Measurements from ENCODE around the gene SNRK.

SNRK gene

GRCh38 chr3:43286115-43286840 lies at the start of gene SNRK:
Gene SNRK (plus strand): TSS chr3:43286540. CDS start chr3:43303204, 16,664 bp downstream.
- peak; percentile 78 for DNase-seq

- no peak for DNase-seq
Measured at GRCh38 chr3:43238801-43239200, 47.5 kb upstream of the SNRK start.

GRCh38 chr3:43239755-43240154 lies 46.6 kb upstream of the SNRK start:
- DNase-seq, result no peak

GRCh38 chr3:43243590-43244587 lies 42.5 kb upstream of the SNRK start:
- no peak for DNase-seq

GRCh38 chr3:43244694-43245093 lies 41.6 kb upstream of the SNRK start:
- no peak for DNase-seq

- DNase-seq, result no peak
Measured at GRCh38 chr3:43246976-43247375, 39.4 kb upstream of the SNRK start.

- no peak for DNase-seq
Measured at GRCh38 chr3:43247561-43248184, 38.7 kb upstream of the SNRK start.

GRCh38 chr3:43248185-43248583 lies 38.2 kb upstream of the SNRK start:
- no peak for DNase-seq

GRCh38 chr3:43248973-43249372 lies 37.4 kb upstream of the SNRK start:
- DNase-seq, result no peak

- DNase-seq, result no peak
Measured at GRCh38 chr3:43249405-43249804, 36.9 kb upstream of the SNRK start.

GRCh38 chr3:43253294-43253693 lies 33.0 kb upstream of the SNRK start:
- DNase-seq, result no peak

GRCh38 chr3:43254125-43254524 lies 32.2 kb upstream of the SNRK start:
- no peak for DNase-seq

- no peak for DNase-seq
Measured at GRCh38 chr3:43255662-43256061, 30.7 kb upstream of the SNRK start.

GRCh38 chr3:43256714-43257461 lies 29.5 kb upstream of the SNRK start:
- DNase-seq, result no peak

GRCh38 chr3:43257850-43258249 lies 28.5 kb upstream of the SNRK start:
- no peak for DNase-seq

- DNase-seq, result no peak
Measured at GRCh38 chr3:43259626-43260025, 26.7 kb upstream of the SNRK start.

GRCh38 chr3:43260412-43260811 lies 25.9 kb upstream of the SNRK start:
- no peak for DNase-seq

- DNase-seq, result no peak
Measured at GRCh38 chr3:43262194-43262593, 24.1 kb upstream of the SNRK start.

GRCh38 chr3:43266451-43266850 lies 19.9 kb upstream of the SNRK start:
- no peak for DNase-seq

- no peak for DNase-seq
Measured at GRCh38 chr3:43266995-43267394, 19.3 kb upstream of the SNRK start.

GRCh38 chr3:43268636-43269035 lies 17.7 kb upstream of the SNRK start:
- DNase-seq, result no peak

GRCh38 chr3:43270078-43270477 lies 16.3 kb upstream of the SNRK start:
- no peak for DNase-seq

GRCh38 chr3:43273416-43273815 lies 12.9 kb upstream of the SNRK start:
- DNase-seq, result no peak

Data from NK-92 treated with Interleukin-12 subunit alpha and Interleukin-12 subunit beta, amount 100 ng/mL, for 24 hours (cell line).